Ectodermal cell (in vitro differentiated cells): ENCODE data around the gene AP3D1.

ENCODE experiments used
- H3K27ac ChIP-seq: 2 replicates; pipeline ENCODE4 v1.7.0; 2013; ENCODE audit warnings: mild to moderate bottlenecking, low read depth, low read length; ENCODE audit not compliant: insufficient read depth, poor library complexity, severe bottlenecking
- H3K27me3 ChIP-seq: 2 replicates; pipeline ENCODE4 v1.7.0; 2013; ENCODE audit warnings: mild to moderate bottlenecking, low read length; ENCODE audit not compliant: insufficient read depth, control insufficient read depth, poor library complexity, severe bottlenecking
- H3K36me3 ChIP-seq: one replicate; pipeline ENCODE4 v1.7.0; 2013; ENCODE audit warnings: low read length; ENCODE audit not compliant: control insufficient read depth, insufficient read depth
- H3K4me1 ChIP-seq: one replicate; pipeline ENCODE4 v1.7.0; 2013; ENCODE audit warnings: low read length; ENCODE audit not compliant: control insufficient read depth, insufficient read depth
- H3K4me3 ChIP-seq: 2 replicates; pipeline ENCODE4 v1.7.0; 2013; ENCODE audit warnings: low read depth, low read length, control low read depth; ENCODE audit not compliant: insufficient read depth
- H3K9me3 ChIP-seq: 2 replicates; pipeline ENCODE4 v1.7.0; 2013; ENCODE audit warnings: mild to moderate bottlenecking, low read length, moderate library complexity; ENCODE audit not compliant: control insufficient read depth
- WGBS, 2 experiments: methylation state at CpG; one replicate each; pipeline ENCODE4 v1.1.7; 2013; ENCODE audit warnings: missing lambda C conversion rate in 2 of 2; 5-methylcytosine and 5-hydroxymethylcytosine counted together

Gene AP3D1

GRCh38 chr19:2184422-2184975 is 33.1 kb upstream of the AP3D1 start:
- Histone ChIP-seq H3K27me3 (no peaks in the 10 kb centered on the region), H3K27ac (no peak overlapping the region), H3K9me3 (no peaks in the 10 kb centered on the region), H3K4me3 (no peak overlapping the region), H3K36me3 (peaks cover 10% of the 10 kb centered on the region), H3K4me1 (peaks cover 13% of the 10 kb centered on the region)
- 94 to 95% methylated on average over 22 of the region's 22 CpGs for whole genome bisulfite sequencing, 2 experiments

- WGBS, 2 experiments: 88 to 89% methylated on average over 9 of the region's 9 CpGs
- H3K4me1 ChIP-seq: peaks cover 11% of the 10 kb centered on the region
- H3K27ac ChIP-seq: no peak overlapping the region
- H3K27me3 ChIP-seq: no peaks in the 10 kb centered on the region
- no peaks in the 10 kb centered on the region for H3K9me3 ChIP-seq
- peaks cover 7% of the 10 kb centered on the region for H3K36me3 ChIP-seq
- no peak overlapping the region for H3K4me3 ChIP-seq
These were observed 30.2 kb upstream of the AP3D1 start for GRCh38 chr19:2181633-2181997.

GRCh38 chr19:2180881-2181632 is 29.7 kb upstream of the AP3D1 start:
- Histone ChIP-seq H3K36me3 (peaks cover 7% of the 10 kb centered on the region), H3K9me3 (no peaks in the 10 kb centered on the region), H3K4me3 (no peak overlapping the region), H3K27ac (no peak overlapping the region), H3K4me1 (peaks cover 6% of the 10 kb centered on the region), H3K27me3 (no peaks in the 10 kb centered on the region)
- WGBS, 2 experiments: 94 to 95% methylated on average over 22 of the region's 22 CpGs

GRCh38 chr19:2180114-2180513 is 28.7 kb upstream of the AP3D1 start:
- WGBS, 2 experiments: 96% methylated on average over 19 of the region's 19 CpGs
- Histone ChIP-seq H3K27me3 (no peaks in the 10 kb centered on the region), H3K4me3 (no peak overlapping the region), H3K9me3 (no peaks in the 10 kb centered on the region), H3K27ac (no peak overlapping the region), H3K36me3 (peaks cover 7% of the 10 kb centered on the region), H3K4me1 (no peaks in the 10 kb centered on the region)

- Histone ChIP-seq H3K4me3 (no peak overlapping the region), H3K36me3 (peaks cover 7% of the 10 kb centered on the region), H3K9me3 (no peaks in the 10 kb centered on the region), H3K27me3 (no peaks in the 10 kb centered on the region), H3K4me1 (no peaks in the 10 kb centered on the region), H3K27ac (no peak overlapping the region)
- 95% methylated on average over 17 of the region's 17 CpGs for WGBS, 2 experiments
These were observed 27.7 kb upstream of the AP3D1 start for GRCh38 chr19:2179095-2179494.

- H3K27ac ChIP-seq: no peak overlapping the region
- H3K9me3 ChIP-seq: no peaks in the 10 kb centered on the region
- no peak overlapping the region for H3K4me3 ChIP-seq
- no peaks in the 10 kb centered on the region for H3K27me3 ChIP-seq
- peaks cover 8% of the 10 kb centered on the region for H3K4me1 ChIP-seq
- H3K36me3 ChIP-seq: peaks cover 4% of the 10 kb centered on the region
- 92 to 94% methylated on average over 22 of the region's 22 CpGs for WGBS, 2 experiments
These were observed 25.1 kb upstream of the AP3D1 start for GRCh38 chr19:2176337-2176994.

- WGBS, 2 experiments: 90 to 93% methylated on average over 14 of the region's 14 CpGs
- H3K36me3 ChIP-seq: no peaks in the 10 kb centered on the region
- H3K27me3 ChIP-seq: no peaks in the 10 kb centered on the region
- H3K9me3 ChIP-seq: no peaks in the 10 kb centered on the region
- no peak overlapping the region for H3K27ac ChIP-seq
- H3K4me3 ChIP-seq: no peak overlapping the region
- peaks cover 14% of the 10 kb centered on the region for H3K4me1 ChIP-seq
These were observed 24.4 kb upstream of the AP3D1 start for GRCh38 chr19:2175742-2176141.

- Histone ChIP-seq H3K4me1 (peaks cover 23% of the 10 kb centered on the region), H3K36me3 (no peaks in the 10 kb centered on the region), H3K27ac (peak overlapping the region; percentile 55), H3K4me3 (no peak overlapping the region), H3K9me3 (no peaks in the 10 kb centered on the region), H3K27me3 (no peaks in the 10 kb centered on the region)
- WGBS, 2 experiments: 92 to 94% methylated on average over 18 of the region's 18 CpGs
These were observed 22.6 kb upstream of the AP3D1 start for GRCh38 chr19:2173767-2174577.

- Histone ChIP-seq H3K4me1 (peaks cover 27% of the 10 kb centered on the region), H3K4me3 (no peak overlapping the region), H3K36me3 (no peaks in the 10 kb centered on the region), H3K9me3 (no peaks in the 10 kb centered on the region), H3K27ac (peak overlapping the region; percentile 55), H3K27me3 (no peaks in the 10 kb centered on the region)
- WGBS, 2 experiments: 95% methylated on average over 21 of the region's 21 CpGs
These were observed 22.0 kb upstream of the AP3D1 start for GRCh38 chr19:2173388-2173766.
